K562 (cell line): Measurements from ENCODE around the gene GEMIN7. TPM values are rescaled to one million over a fixed set of nuclear protein-coding genes. Genes with fewer than 3 reads are reported as not detected.

Source experiments
- ATAC-seq: fragments of 200-7000 bp; cut with Tn5 transposase; 3 replicates; pipeline ENCODE4 v1.9.1; 2020; ENCODE audit warnings: moderate library complexity
- BruUV-seq: library from RNA; stranded (reverse); fragments of 400-500 nt; replicated peaks from 2 replicates; lab custom pipeline; 2021; lab: Mats Ljungman, UMichigan
- CTCF ChIA-PET: fragments of 300-600 bp; formaldehyde crosslinking; extraction: SDS; loops from one replicate; lab custom pipeline; 2021; ENCODE audit warnings: low intra/inter-chr PET ratio; lab: Yijun Ruan, JAX
- POLR2A ChIA-PET: fragments of 300-600, 350-650 bp; sonication (Branson Sonifier 250); formaldehyde crosslinking; extraction: SDS; loops from one replicate; lab custom pipeline; 2021; ENCODE audit warnings: antibody characterized with exemption, inconsistent platforms; lab: Yijun Ruan, JAX
- DNase-seq, 4 experiments: peaks; one replicate each; pipeline versions ENCODE4 v3.0.0 to v3.0.0-alpha.2; 2011 to 2018; ENCODE audit warnings: low spot score in 3 of 4, mixed read lengths in 3 of 4; ENCODE audit errors: extremely low read depth in 1 of 4
- FAIRE-seq: peaks from 2 replicates; lab custom pipeline; 2011; peaks lifted over from hg19 to GRCh38; lab: Jason Lieb, UNC
- H2AFZ ChIP-seq: 2 replicates; pipeline ENCODE4 v1.6.0; 2011; ENCODE audit warnings: low read depth, low read length, control low read depth, inconsistent platforms
- H3K27ac ChIP-seq: fragments of 200-600 bp; 3 replicates; pipeline ENCODE4 v1.8.0; 2011; ENCODE audit warnings: low read depth, mild to moderate bottlenecking, control low read depth, inconsistent platforms, low read length, moderate library complexity, mixed read lengths; ENCODE audit errors: extremely low read depth
- H3K27me3 ChIP-seq, 2 experiments: fragments of 300-600 bp in 1 of 2; 2 replicates in 1 of 2; 3 replicates in 1 of 2; pipeline versions ENCODE4 v1.6.0 to v1.8.0; 2011; ENCODE audit warnings: inconsistent platforms in 2 of 2, low read length in 2 of 2, mild to moderate bottlenecking in 1 of 2, mixed read lengths in 1 of 2, moderate library complexity in 1 of 2; ENCODE audit not compliant: control insufficient read depth in 2 of 2, insufficient read depth in 2 of 2
- H3K36me3 ChIP-seq: fragments of 300-600 bp; 3 replicates; pipeline ENCODE4 v1.8.0; 2011; ENCODE audit warnings: mild to moderate bottlenecking, low read length, inconsistent platforms; ENCODE audit not compliant: control insufficient read depth, insufficient read depth
- H3K4me1 ChIP-seq, 2 experiments: fragments of 200-600 bp in 1 of 2; replicated peaks in 1 of 2; 2 replicates in 1 of 2; 3 replicates in 1 of 2; pipeline versions ENCODE4 v1.5.1 to v1.8.0; 2011; ENCODE audit warnings: inconsistent platforms in 2 of 2, low read length in 2 of 2, mild to moderate bottlenecking in 1 of 2, mixed read lengths in 1 of 2, moderate library complexity in 1 of 2; ENCODE audit not compliant: control insufficient read depth in 2 of 2, insufficient read depth in 2 of 2
- H3K4me2 ChIP-seq: 2 replicates; pipeline ENCODE4 v1.6.1; 2011; ENCODE audit warnings: low read length, control low read depth, inconsistent platforms, mixed read lengths; ENCODE audit not compliant: insufficient read depth
- H3K4me3 ChIP-seq: fragments of 200-600 bp; sonication (generic), shearing (Covaris generic); 2 replicates; pipeline ENCODE4 v1.5.1; 2016; ENCODE audit warnings: control low read depth, inconsistent platforms
- H3K79me2 ChIP-seq: fragments of 200-600 bp; 3 replicates; pipeline ENCODE4 v1.8.0; 2011; ENCODE audit warnings: low read length, inconsistent platforms; ENCODE audit not compliant: control insufficient read depth, insufficient read depth
- H3K9ac ChIP-seq, 2 experiments: 2 replicates each; pipeline versions ENCODE4 v1.6.0 to v1.6.1; 2011; ENCODE audit warnings: low read depth in 2 of 2, low read length in 2 of 2, control low read depth in 1 of 2, inconsistent platforms in 1 of 2, mild to moderate bottlenecking in 1 of 2, mixed read lengths in 1 of 2; ENCODE audit not compliant: insufficient read depth in 1 of 2
- H3K9me1 ChIP-seq: one replicate; pipeline ENCODE4 v1.6.0; 2011; ENCODE audit warnings: inconsistent platforms, mild to moderate bottlenecking, low read length, moderate library complexity; ENCODE audit not compliant: control insufficient read depth, insufficient read depth
- H3K9me3 ChIP-seq: replicated peaks from 2 replicates; pipeline ENCODE4 v1.5.1; 2011; ENCODE audit warnings: low read depth, low read length, inconsistent platforms; ENCODE audit not compliant: control insufficient read depth, insufficient read depth
- H4K20me1 ChIP-seq: replicated peaks from 2 replicates; pipeline ENCODE4 v1.6.1; 2011; ENCODE audit warnings: low read length, inconsistent platforms, mixed read lengths; ENCODE audit not compliant: control insufficient read depth, insufficient read depth
- ARNT ChIP-seq, 2 experiments: fragments of 450-650 bp; IDR thresholded peaks; 2 replicates each; pipeline ENCODE4 v1.6.1; 2016; ENCODE audit warnings: mild to moderate bottlenecking in 1 of 2
- BCOR ChIP-seq: fragments of 450-650 bp; IDR thresholded peaks from 2 replicates; pipeline ENCODE4 v1.6.1; 2016
- BRCA1 ChIP-seq, 2 experiments: fragments of 450-650 bp in 1 of 2; sonication (generic) in 1 of 2; formaldehyde crosslinking in 1 of 2; IDR thresholded peaks; 2 replicates each; pipeline versions ENCODE4 v1.5.0 to v1.6.1; 2017 to 2020; ENCODE audit warnings: mild to moderate bottlenecking in 1 of 2, missing genetic modification reagents in 1 of 2
- GABPA ChIP-seq: fragments of 200-800 bp; sonication (Bioruptor generic); conservative IDR thresholded peaks from 2 replicates; pipeline ENCODE4 v1.6.1; 2016; ENCODE audit warnings: low read depth, missing genetic modification characterization, missing compliant biosample characterization
- HMG20B ChIP-seq: fragments of 250-450 bp; sonication (Bioruptor Pico); IDR thresholded peaks from 2 replicates; pipeline ENCODE4 v1.5.0; 2021; ENCODE audit warnings: mild to moderate bottlenecking
- KDM1A ChIP-seq, 2 experiments: fragments of 450-650 bp; IDR thresholded peaks; 2 replicates each; pipeline ENCODE4 v1.6.1; 2016; ENCODE audit warnings: mild to moderate bottlenecking in 2 of 2
- NFRKB ChIP-seq: fragments of 450-650 bp; IDR thresholded peaks from 2 replicates; pipeline ENCODE4 v1.6.1; 2016; ENCODE audit warnings: low read depth
- NR2C1 ChIP-seq, 2 experiments: fragments of 450-650 bp; IDR thresholded peaks; 2 replicates each; pipeline ENCODE4 v1.6.1; 2017; ENCODE audit warnings: mild to moderate bottlenecking in 2 of 2, antibody characterized with exemption in 1 of 2, inconsistent platforms in 1 of 2, missing compliant biosample characterization in 1 of 2, missing genetic modification characterization in 1 of 2
- POU5F1 ChIP-seq: fragments of 150-350 bp; IDR thresholded peaks from 2 replicates; pipeline ENCODE4 v1.6.1; 2014; ENCODE audit warnings: borderline replicate concordance, low read length, low read depth, mild to moderate bottlenecking; ENCODE audit not compliant: partially characterized antibody
- RBM25 ChIP-seq: fragments of 200-400 bp; formaldehyde crosslinking; IDR thresholded peaks from 2 replicates; pipeline ENCODE4 v1.6.1; 2018; ENCODE audit warnings: low read length, low read depth, moderate library complexity; ENCODE audit not compliant: severe bottlenecking
- SNIP1 ChIP-seq: fragments of 450-650 bp; IDR thresholded peaks from 2 replicates; pipeline ENCODE4 v1.7.1; 2017; ENCODE audit warnings: low read depth, mild to moderate bottlenecking
- SUPT5H ChIP-seq: fragments of 450-650 bp; IDR thresholded peaks from 2 replicates; pipeline ENCODE4 v1.6.1; 2016
- ZKSCAN1 ChIP-seq: fragments of 150-350 bp; IDR thresholded peaks from 2 replicates; pipeline ENCODE4 v1.6.1; 2016; ENCODE audit warnings: low read depth, low read length
- ZNF12 ChIP-seq: sonication (generic); formaldehyde crosslinking; IDR thresholded peaks from 2 replicates; pipeline ENCODE4 v1.4.0; 2020; ENCODE audit warnings: mild to moderate bottlenecking, missing genetic modification reagents
- WGBS: fragments of 100-300 bp; shearing (Covaris generic); methylation state at CpG from one replicate; pipeline ENCODE4 v1.1.6; 2016; ENCODE audit warnings: low coverage, mixed read lengths; ENCODE audit not compliant: insufficient coverage; ENCODE audit errors: missing lambda C conversion rate; 5-methylcytosine and 5-hydroxymethylcytosine counted together
- in situ Hi-C: fragments of 300-500 bp; cut with MboI; formaldehyde crosslinking; loops from 4 replicates; pipeline ENCODE4 v1.15.0; 2018; ENCODE audit warnings: inconsistent platforms, mixed read lengths
- intact Hi-C: fragments of 100-400 bp; cut with micrococcal nuclease; formaldehyde crosslinking; loops from 2 replicates; pipeline ENCODE4 v1.14.2; 2022
- polyA plus RNA-seq, 8 experiments: library from polyadenylated mRNA; depleted of rRNA in 4 of 8; stranded (reverse) in 5 of 8; unstranded in 3 of 8; fragments of >200 nt; fragmentation: Nextera tagmentation in 2 of 8; fragmentation: Illumina TruSeq in 1 of 8; extraction: Ambion mirVana in 2 of 8; extraction: Trizol in 1 of 8; gene quantifications; 2 replicates each; pipeline versions ENCODE4 v1.2.1 to v1.2.3, GENCODE V29; 2011 to 2014; ENCODE audit warnings: inconsistent platforms in 1 of 8, missing spikeins in 1 of 8
- total RNA-seq, 7 experiments: library from RNA; depleted of rRNA in 6 of 7; stranded (reverse); fragments of >200 nt in 6 of 7; fragmentation: Illumina TruSeq in 2 of 7; extraction: Trizol in 2 of 7; gene quantifications; 2 replicates each; pipeline versions ENCODE4 v1.2.1 to v1.2.3, GENCODE V29; 2011 to 2021; ENCODE audit warnings: low replicate concordance in 1 of 7
- TF ChIP-seq, protein P1 (sequence below): fragments of 150-350 bp; IDR thresholded peaks from 2 replicates; pipeline ENCODE4 v1.6.1; 2014; ENCODE audit warnings: low read depth, mild to moderate bottlenecking, low read length, borderline replicate concordance
- TF ChIP-seq, protein P2 (sequence below): fragments of 200-800 bp; sonication (Bioruptor generic); IDR thresholded peaks from 2 replicates; pipeline ENCODE4 v1.6.1; 2017; ENCODE audit warnings: missing genetic modification characterization, missing compliant biosample characterization
- TF ChIP-seq, protein P3 (sequence below): fragments of 250-450 bp; sonication (Bioruptor Pico); IDR thresholded peaks from 2 replicates; pipeline ENCODE4 v1.8.0; 2022; ENCODE audit warnings: moderate library complexity, mild to moderate bottlenecking, inconsistent platforms

The GEMIN7 gene
- total and polyA plus RNA-seq, 9 of the 15 experiments (the other 6 are each of a cell fraction or from before 2014, with no cell fraction given) = 23.1 to 124 (median 54.9) TPM

DNA sequence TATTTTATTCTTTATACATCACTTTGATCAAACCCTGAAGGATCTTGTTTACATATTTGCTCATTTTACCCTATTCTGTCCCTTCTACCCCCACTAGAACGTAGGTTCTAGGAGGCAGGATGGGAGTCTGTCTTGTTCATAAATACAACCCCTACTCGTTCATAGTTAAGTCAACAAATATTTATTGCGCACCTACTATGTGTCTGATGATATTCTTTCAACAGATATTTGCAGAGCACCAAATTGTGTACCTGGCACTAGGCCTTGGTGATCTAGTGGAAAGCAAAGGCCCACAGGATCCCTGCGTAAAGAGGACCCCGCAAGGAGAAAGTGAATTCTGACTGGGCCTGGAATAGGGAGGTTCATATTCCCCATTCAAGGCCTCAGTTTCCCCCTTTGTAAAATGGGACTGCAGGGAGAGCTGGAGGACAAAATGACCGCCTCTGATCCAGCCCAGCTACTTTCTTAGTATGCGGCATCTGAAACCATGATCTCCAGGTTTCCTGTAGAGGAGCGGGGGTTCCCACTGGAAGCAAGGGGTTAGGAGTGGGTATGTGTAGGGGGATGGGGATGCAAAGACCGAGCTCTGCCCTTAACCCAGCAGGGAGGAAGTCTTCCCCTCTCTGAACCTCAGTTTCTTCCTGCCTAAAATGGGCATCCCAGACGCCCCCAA is 534 bp upstream of the GEMIN7 start:
- peaks cover 3% of the 10 kb centered on the region; the same call in 1 of the 2 replicates for H4K20me1 ChIP-seq
- DNase-seq (no peak), FAIRE-seq (no peak), ATAC-seq (no peak; the same call in 2 of the 3 replicates)
- in situ Hi-C loops = no loop called here
- CTCF ChIA-PET = no interaction called here
- BruUV-seq = no TSS peak
- H3K27ac ChIP-seq = peak overlapping the region; percentile 90
- intact Hi-C loops = no loop called here
- H3K4me2 ChIP-seq = peak overlapping the region; percentile 89
- peak overlapping the region; percentile 97 to 100 for H3K9ac ChIP-seq
- H3K9me3 ChIP-seq = no peaks in the 10 kb centered on the region
- no peaks in the 10 kb centered on the region for H3K9me1 ChIP-seq
- peak overlapping the region; percentile 95 for H2AFZ ChIP-seq
- POLR2A ChIA-PET = interaction anchor here (0.6 to 1.4 kb wide), 4 partner anchors 19 to 425 kb away, joined by 3 to 5 read pairs (median 4); no protein-coding TSS in a partner anchor
- H3K4me1 ChIP-seq = peaks cover 25 to 52% of the 10 kb centered on the region in 2 experiments
- H3K79me2 ChIP-seq = peaks cover 72% of the 10 kb centered on the region
- peak overlapping the region; percentile 92 for H3K4me3 ChIP-seq
- WGBS = 26% methylated on average over 10 of the region's 10 CpGs
- peaks cover 35% of the 10 kb centered on the region; the same call in 2 of the 3 replicates for H3K36me3 ChIP-seq
- no peaks in the 10 kb centered on the region for H3K27me3 ChIP-seq
- TF ChIP-seq ARNT (IDR thresholded peaks at IDR 0.05) (peak in 1 of 2 experiments; percentile 13; a peak in 1 of 4 replicates), HMG20B (CRISPR knock-in tag) (0 out of 2 replicates have a peak, but pooled peaks have one; percentile 8), RBM25 (peak; percentile 56), ZNF12 (peak; percentile 24; the same call in 1 of the 2 replicates), SUPT5H (peak; percentile 21; the same call in 1 of the 2 replicates), NFRKB (0 out of 2 replicates have a peak, but pooled peaks have one; percentile 11), KDM1A (IDR thresholded peaks at IDR 0.05) (0 out of 4 replicates have a peak, but pooled peaks of 1 of the 2 experiments have one; percentile 55), NR2C1 (IDR thresholded peaks at IDR 0.05) (no peak), NR2C1 (tag; IDR thresholded peaks at IDR 0.05) (no peak), GABPA (0 out of 2 replicates have a peak, but pooled peaks have one; percentile 61), BCOR (peak; percentile 91), POU5F1 (no peak), ZKSCAN1 (peak; percentile 77; the same call in 1 of the 2 replicates), SNIP1 (no peak), BRCA1 (IDR thresholded peaks at IDR 0.05) (no peak), BRCA1 (CRISPR knock-in tag; IDR thresholded peaks at IDR 0.05) (peak; percentile 83; the same call in 1 of the 2 replicates)
- TF ChIP-seq, protein P1, sequence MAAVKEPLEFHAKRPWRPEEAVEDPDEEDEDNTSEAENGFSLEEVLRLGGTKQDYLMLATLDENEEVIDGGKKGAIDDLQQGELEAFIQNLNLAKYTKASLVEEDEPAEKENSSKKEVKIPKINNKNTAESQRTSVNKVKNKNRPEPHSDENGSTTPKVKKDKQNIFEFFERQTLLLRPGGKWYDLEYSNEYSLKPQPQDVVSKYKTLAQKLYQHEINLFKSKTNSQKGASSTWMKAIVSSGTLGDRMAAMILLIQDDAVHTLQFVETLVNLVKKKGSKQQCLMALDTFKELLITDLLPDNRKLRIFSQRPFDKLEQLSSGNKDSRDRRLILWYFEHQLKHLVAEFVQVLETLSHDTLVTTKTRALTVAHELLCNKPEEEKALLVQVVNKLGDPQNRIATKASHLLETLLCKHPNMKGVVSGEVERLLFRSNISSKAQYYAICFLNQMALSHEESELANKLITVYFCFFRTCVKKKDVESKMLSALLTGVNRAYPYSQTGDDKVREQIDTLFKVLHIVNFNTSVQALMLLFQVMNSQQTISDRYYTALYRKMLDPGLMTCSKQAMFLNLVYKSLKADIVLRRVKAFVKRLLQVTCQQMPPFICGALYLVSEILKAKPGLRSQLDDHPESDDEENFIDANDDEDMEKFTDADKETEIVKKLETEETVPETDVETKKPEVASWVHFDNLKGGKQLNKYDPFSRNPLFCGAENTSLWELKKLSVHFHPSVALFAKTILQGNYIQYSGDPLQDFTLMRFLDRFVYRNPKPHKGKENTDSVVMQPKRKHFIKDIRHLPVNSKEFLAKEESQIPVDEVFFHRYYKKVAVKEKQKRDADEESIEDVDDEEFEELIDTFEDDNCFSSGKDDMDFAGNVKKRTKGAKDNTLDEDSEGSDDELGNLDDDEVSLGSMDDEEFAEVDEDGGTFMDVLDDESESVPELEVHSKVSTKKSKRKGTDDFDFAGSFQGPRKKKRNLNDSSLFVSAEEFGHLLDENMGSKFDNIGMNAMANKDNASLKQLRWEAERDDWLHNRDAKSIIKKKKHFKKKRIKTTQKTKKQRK = no peak
- TF ChIP-seq, protein P2, sequence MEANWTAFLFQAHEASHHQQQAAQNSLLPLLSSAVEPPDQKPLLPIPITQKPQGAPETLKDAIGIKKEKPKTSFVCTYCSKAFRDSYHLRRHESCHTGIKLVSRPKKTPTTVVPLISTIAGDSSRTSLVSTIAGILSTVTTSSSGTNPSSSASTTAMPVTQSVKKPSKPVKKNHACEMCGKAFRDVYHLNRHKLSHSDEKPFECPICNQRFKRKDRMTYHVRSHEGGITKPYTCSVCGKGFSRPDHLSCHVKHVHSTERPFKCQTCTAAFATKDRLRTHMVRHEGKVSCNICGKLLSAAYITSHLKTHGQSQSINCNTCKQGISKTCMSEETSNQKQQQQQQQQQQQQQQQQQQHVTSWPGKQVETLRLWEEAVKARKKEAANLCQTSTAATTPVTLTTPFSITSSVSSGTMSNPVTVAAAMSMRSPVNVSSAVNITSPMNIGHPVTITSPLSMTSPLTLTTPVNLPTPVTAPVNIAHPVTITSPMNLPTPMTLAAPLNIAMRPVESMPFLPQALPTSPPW (CRISPR knock-in tag) = no peak
- TF ChIP-seq, protein P3, sequence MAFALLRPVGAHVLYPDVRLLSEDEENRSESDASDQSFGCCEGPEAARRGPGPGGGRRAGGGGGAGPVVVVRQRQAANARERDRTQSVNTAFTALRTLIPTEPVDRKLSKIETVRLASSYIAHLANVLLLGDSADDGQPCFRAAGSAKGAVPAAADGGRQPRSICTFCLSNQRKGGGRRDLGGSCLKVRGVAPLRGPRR (CRISPR knock-in tag) = no peak
